ENCODE measurements around the gene SCAANT1.

SCAANT1 gene

DNA sequence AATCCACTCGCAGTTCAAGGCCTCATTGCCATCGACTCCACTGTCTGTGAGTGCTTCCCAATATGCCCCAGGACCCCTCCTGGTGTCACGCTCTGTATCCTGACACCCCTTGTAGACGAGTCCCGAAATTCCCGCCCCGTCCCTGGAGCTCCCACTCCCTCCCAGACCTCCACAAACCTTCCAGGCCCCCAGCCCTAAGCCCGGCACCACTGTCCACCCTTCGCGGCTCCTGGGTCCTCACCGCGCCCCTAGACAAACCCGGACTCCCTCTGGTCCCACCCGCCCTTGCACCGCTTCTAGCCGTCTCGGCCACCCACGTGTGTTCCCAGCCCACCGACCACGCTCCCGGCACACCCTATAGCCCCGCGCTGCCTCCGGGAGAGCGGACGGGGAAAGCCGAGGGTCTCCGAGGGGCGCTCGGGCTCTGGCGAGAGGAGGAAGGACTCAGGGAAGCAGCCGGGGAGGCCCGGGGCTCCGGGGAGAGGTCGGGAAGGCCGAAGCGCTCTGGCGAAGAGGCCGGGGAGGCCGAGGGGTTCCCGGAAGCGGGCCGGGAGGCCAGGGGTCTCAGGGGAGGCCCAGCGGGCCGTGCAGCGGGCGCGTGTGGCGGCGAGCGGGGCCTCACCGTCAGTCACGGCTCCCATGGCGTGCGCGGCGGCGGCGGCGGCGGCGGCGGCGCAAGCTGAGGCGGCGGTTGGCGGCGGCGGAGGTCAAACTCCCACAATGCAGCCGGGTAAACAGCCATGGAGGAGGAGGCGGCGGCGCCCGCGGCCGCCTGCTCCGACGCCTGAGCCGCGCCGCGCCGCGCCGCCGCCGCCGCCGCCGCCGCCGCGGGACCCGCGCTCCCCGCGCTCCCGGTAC is 48.8 kb downstream of the SCAANT1 start, which contains the start of the genes ATXN7 and THOC7:
Gene ATXN7, plus strand, starts transcription at position 718 of the 858 bp plus-strand sequence. CDS start 48,732 bp downstream, outside the sequence.
Gene THOC7, minus strand, starts transcription at position 656 of the 858 bp plus-strand sequence. Its CDS starts 15 bp downstream, at position 641.
- no peak for DNase-seq (ENCODE audit: low read depth, low spot score)

DNA sequence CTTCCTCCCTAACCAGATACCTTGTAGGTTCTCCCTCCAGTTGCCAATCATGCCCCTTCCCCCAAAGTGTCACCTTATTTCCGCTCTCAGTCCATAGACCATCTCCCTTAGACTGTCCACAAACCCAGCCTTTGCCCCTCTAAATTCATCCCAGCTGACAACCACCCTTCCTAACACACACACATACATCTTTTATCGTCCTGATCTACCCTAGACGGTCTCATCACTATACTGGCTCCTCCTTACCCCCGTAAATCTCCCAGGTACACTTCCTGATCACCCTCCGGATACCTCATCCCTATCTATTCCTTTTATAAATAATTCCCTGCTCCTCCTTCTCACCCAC is 49.4 kb downstream of the SCAANT1 start:
- DNase-seq (ENCODE audit: low read depth, low spot score): no peak

All from smooth muscle cell of the brain vasculature (primary cell).